Karpas-422 (cell line): ENCODE data around the gene CACNG3. TPM values are rescaled to one million over a fixed set of nuclear protein-coding genes. Genes with fewer than 3 reads are reported as not detected.
"Not testable (repeated sequence)": the region's sequence is repeated elsewhere in the genome, so short reads cannot be mapped to it uniquely, and the experiment has no call there.

Experiments used
- DNase-seq: peaks from one replicate; pipeline ENCODE4 v3.0.0-alpha.2; 2015
- H2AFZ ChIP-seq: fragments of 200-600 bp; sonication (generic); 2 replicates; pipeline ENCODE4 v1.6.1; 2014; ENCODE audit warnings: antibody characterized with exemption, low read length, mixed read lengths
- H3K27ac ChIP-seq: fragments of 200-600 bp; sonication (generic); 2 replicates; pipeline ENCODE4 v1.5.1; 2014; ENCODE audit warnings: mild to moderate bottlenecking, low read length, moderate library complexity
- H3K27me3 ChIP-seq: fragments of 200-600 bp; sonication (generic); 2 replicates; pipeline ENCODE4 v1.6.1; 2014; ENCODE audit warnings: low read length, mixed read lengths
- H3K36me3 ChIP-seq: fragments of 200-600 bp; sonication (generic); 2 replicates; pipeline ENCODE4 v1.6.1; 2014; ENCODE audit warnings: low read length, mixed read lengths; ENCODE audit not compliant: insufficient read depth
- H3K4me1 ChIP-seq: fragments of 200-600 bp; sonication (generic); 2 replicates; pipeline ENCODE4 v1.6.1; 2014; ENCODE audit warnings: mild to moderate bottlenecking, low read length, mixed read lengths
- H3K4me2 ChIP-seq: fragments of 200-600 bp; sonication (generic); 2 replicates; pipeline ENCODE4 v1.6.1; 2014; ENCODE audit warnings: low read length, low read depth, mild to moderate bottlenecking; ENCODE audit not compliant: poor library complexity, severe bottlenecking
- H3K4me3 ChIP-seq: fragments of 200-600 bp; sonication (generic); 2 replicates; pipeline ENCODE4 v1.5.1; 2014; ENCODE audit warnings: mild to moderate bottlenecking, antibody characterized with exemption, low read length, mixed read lengths
- H3K79me2 ChIP-seq: fragments of 200-600 bp; sonication (generic); 2 replicates; pipeline ENCODE4 v1.6.1; 2014; ENCODE audit warnings: mild to moderate bottlenecking, low read length, mixed read lengths
- H3K9ac ChIP-seq: fragments of 200-600 bp; sonication (generic); 2 replicates; pipeline ENCODE4 v1.6.0; 2014; ENCODE audit warnings: low read length
- H3K9me2 ChIP-seq: fragments of 200-600 bp; sonication (generic), shearing (Covaris generic); replicated peaks from 2 replicates; pipeline ENCODE4 v1.6.0; 2014; ENCODE audit warnings: mild to moderate bottlenecking, low read length, moderate library complexity; ENCODE audit not compliant: insufficient read depth
- H3K9me3 ChIP-seq: fragments of 300-700, 200-600 bp; sonication (generic); 2 replicates; pipeline ENCODE4 v1.6.1; 2014; ENCODE audit warnings: low read length, mixed read lengths
- H4K20me1 ChIP-seq: fragments of 200-600 bp; sonication (generic); 2 replicates; pipeline ENCODE4 v1.6.1; 2014; ENCODE audit warnings: mild to moderate bottlenecking, antibody characterized with exemption, low read length, low read depth; ENCODE audit not compliant: insufficient read depth
- total RNA-seq: library from RNA; depleted of rRNA; stranded (reverse); fragments of >200 nt; shearing (Covaris generic); gene quantifications from 2 replicates; pipeline ENCODE4 v1.2.3, GENCODE V29; 2014; ENCODE audit warnings: low replicate concordance

Gene CACNG3
- total RNA-seq, 1 experiment from 2014 or later = not detected

GRCh38 chr16:24328835-24329452 is 72.8 kb downstream of the CACNG3 start:
- Histone ChIP-seq H4K20me1 (no peaks in the 10 kb centered on the region), H3K9ac (no peak overlapping the region), H3K4me3 (no peak overlapping the region), H3K9me3 (no peaks in the 10 kb centered on the region), H3K9me2 (no peaks in the 10 kb centered on the region), H3K79me2 (no peaks in the 10 kb centered on the region), H2AFZ (no peak overlapping the region), H3K36me3 (no peaks in the 10 kb centered on the region), H3K4me2 (no peak overlapping the region), H3K4me1 (no peaks in the 10 kb centered on the region), H3K27ac (no peak overlapping the region), H3K27me3 (no peaks in the 10 kb centered on the region)
- no peak for DNase-seq

- DNase-seq = no peak
- no peak overlapping the region for H3K27ac ChIP-seq
Measured at GRCh38 chr16:24332178-24332577, 76.0 kb downstream of the CACNG3 start.

GRCh38 chr16:24332582-24333090 is 76.5 kb downstream of the CACNG3 start:
- Histone ChIP-seq H3K27ac (no peak overlapping the region), H3K9ac (no peak overlapping the region), H3K36me3 (no peaks in the 10 kb centered on the region), H3K9me3 (no peaks in the 10 kb centered on the region), H3K4me3 (no peak overlapping the region), H4K20me1 (no peaks in the 10 kb centered on the region), H3K9me2 (no peaks in the 10 kb centered on the region), H2AFZ (no peak overlapping the region), H3K4me2 (no peak overlapping the region), H3K27me3 (no peaks in the 10 kb centered on the region), H3K4me1 (no peaks in the 10 kb centered on the region), H3K79me2 (no peaks in the 10 kb centered on the region)
- no peak for DNase-seq

More at GRCh38 chr16:24332178-24332577, 76.0 kb downstream of the CACNG3 start:
- H3K79me2 ChIP-seq = no peaks in the 10 kb centered on the region
- no peak overlapping the region for H3K4me3 ChIP-seq
- H3K36me3 ChIP-seq = no peaks in the 10 kb centered on the region
- H4K20me1 ChIP-seq = no peaks in the 10 kb centered on the region
- H3K4me2 ChIP-seq = no peak overlapping the region
- H3K4me1 ChIP-seq = no peaks in the 10 kb centered on the region
- no peaks in the 10 kb centered on the region for H3K27me3 ChIP-seq
- H2AFZ ChIP-seq = no peak overlapping the region
- no peaks in the 10 kb centered on the region for H3K9me3 ChIP-seq
- no peaks in the 10 kb centered on the region for H3K9me2 ChIP-seq
- no peak overlapping the region for H3K9ac ChIP-seq

GRCh38 chr16:24336491-24336890 is 80.4 kb downstream of the CACNG3 start:
- Histone ChIP-seq H3K27ac (no peak overlapping the region), H3K4me1 (no peaks in the 10 kb centered on the region), H3K4me3 (no peak overlapping the region), H4K20me1 (no peaks in the 10 kb centered on the region), H3K4me2 (no peak overlapping the region), H3K27me3 (no peaks in the 10 kb centered on the region), H3K9me3 (no peaks in the 10 kb centered on the region), H3K36me3 (no peaks in the 10 kb centered on the region), H3K9ac (no peak overlapping the region), H2AFZ (no peak overlapping the region), H3K79me2 (no peaks in the 10 kb centered on the region), H3K9me2 (no peaks in the 10 kb centered on the region)
- DNase-seq = no peak

- H3K4me1 ChIP-seq = no peaks in the 10 kb centered on the region
- H3K79me2 ChIP-seq = no peaks in the 10 kb centered on the region
- H3K4me2 ChIP-seq = no peak overlapping the region
- no peaks in the 10 kb centered on the region for H4K20me1 ChIP-seq
- H3K4me3 ChIP-seq = no peak overlapping the region
- no peak overlapping the region for H3K27ac ChIP-seq
- no peak for DNase-seq
- no peaks in the 10 kb centered on the region for H3K9me2 ChIP-seq
- no peaks in the 10 kb centered on the region for H3K27me3 ChIP-seq
- no peak overlapping the region for H3K9ac ChIP-seq
- H3K9me3 ChIP-seq = no peaks in the 10 kb centered on the region
- H2AFZ ChIP-seq = no peak overlapping the region
- no peaks in the 10 kb centered on the region for H3K36me3 ChIP-seq
Measured at GRCh38 chr16:24337013-24337412, 80.9 kb downstream of the CACNG3 start.

- not testable (repeated sequence) for H3K9ac ChIP-seq, H3K79me2 ChIP-seq, H3K9me2 ChIP-seq, DNase-seq, H3K4me2 ChIP-seq, H3K4me3 ChIP-seq, H3K27ac ChIP-seq, H3K27me3 ChIP-seq, H3K9me3 ChIP-seq, H4K20me1 ChIP-seq, H3K4me1 ChIP-seq, H2AFZ ChIP-seq, H3K36me3 ChIP-seq
Measured at GRCh38 chr16:24343829-24344228, 87.7 kb downstream of the CACNG3 start.

- Histone ChIP-seq H3K4me1 (no peaks in the 10 kb centered on the region), H3K4me3 (no peak overlapping the region), H3K9ac (no peak overlapping the region), H3K36me3 (no peaks in the 10 kb centered on the region), H3K27ac (no peak overlapping the region), H3K9me2 (no peaks in the 10 kb centered on the region), H3K9me3 (no peaks in the 10 kb centered on the region), H3K79me2 (no peaks in the 10 kb centered on the region), H2AFZ (no peak overlapping the region), H3K4me2 (no peak overlapping the region), H4K20me1 (no peaks in the 10 kb centered on the region), H3K27me3 (no peaks in the 10 kb centered on the region)
- no peak for DNase-seq
Measured at GRCh38 chr16:24344784-24345183, 88.6 kb downstream of the CACNG3 start.

- no peaks in the 10 kb centered on the region for H3K9me3 ChIP-seq
- H4K20me1 ChIP-seq = no peaks in the 10 kb centered on the region
- no peak overlapping the region for H3K4me2 ChIP-seq
Measured at GRCh38 chr16:24345704-24346103, 89.6 kb downstream of the CACNG3 start.

More at GRCh38 chr16:24345704-24346103, 89.6 kb downstream of the CACNG3 start:
- H3K9ac ChIP-seq = no peak overlapping the region
- H3K4me3 ChIP-seq = no peak overlapping the region
- no peaks in the 10 kb centered on the region for H3K9me2 ChIP-seq
- no peaks in the 10 kb centered on the region for H3K36me3 ChIP-seq
- DNase-seq = no peak
- no peaks in the 10 kb centered on the region for H3K79me2 ChIP-seq
- H3K27ac ChIP-seq = no peak overlapping the region
- H3K4me1 ChIP-seq = no peaks in the 10 kb centered on the region
- H3K27me3 ChIP-seq = no peaks in the 10 kb centered on the region
- no peak overlapping the region for H2AFZ ChIP-seq
